GM12873 (cell line): ENCODE measurements around the gene SYN1.

Source experiments
- CTCF ChIP-seq: IDR thresholded peaks from 2 replicates; pipeline ENCODE4 v1.5.1; 2012; ENCODE audit warnings: low read depth, mild to moderate bottlenecking, moderate library complexity, low read length, control low read depth; ENCODE audit not compliant: insufficient read depth; ENCODE audit errors: missing control alignments

The SYN1 gene

GRCh38 chrX:47631676-47632075 is 12.0 kb upstream of the SYN1 start:
- TF ChIP-seq CTCF = no peak

DNA sequence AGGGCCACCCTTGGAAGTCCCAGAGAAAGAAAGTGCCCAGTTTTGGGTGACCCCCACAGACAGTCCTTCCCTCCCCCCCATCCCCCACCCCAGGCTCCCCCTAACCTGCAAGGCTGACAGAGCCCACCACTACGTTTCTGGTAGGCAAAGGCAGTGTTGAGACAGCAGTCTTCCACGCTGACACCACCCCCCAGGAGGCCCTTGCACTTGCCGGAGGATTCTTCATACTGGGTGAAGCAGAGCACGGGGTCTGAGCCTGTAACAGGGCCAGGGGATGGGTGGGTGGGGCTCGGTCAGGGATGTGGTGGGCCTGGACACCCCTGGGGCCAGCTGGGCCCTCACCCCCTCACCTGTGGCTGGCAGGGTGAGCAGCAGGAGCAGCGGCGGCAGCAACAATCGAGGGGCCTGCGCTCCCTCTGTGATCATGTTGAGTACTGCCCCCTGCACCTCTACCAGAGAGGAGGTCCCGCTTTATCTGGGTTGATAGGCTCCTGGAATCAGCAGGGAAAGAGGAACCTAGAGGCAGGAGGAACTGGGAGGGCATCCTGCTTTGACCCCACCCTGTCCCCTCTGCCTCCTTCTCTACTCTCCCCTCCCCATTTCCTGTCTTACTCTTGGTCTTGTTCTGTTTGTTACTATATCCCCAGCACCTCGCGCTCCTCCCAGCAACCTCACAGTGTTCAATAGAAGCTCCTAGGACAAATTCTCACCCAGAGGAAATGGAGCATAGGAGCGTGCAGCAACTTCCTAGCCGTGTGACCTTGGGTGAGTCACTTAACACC is 10.0 kb upstream of the SYN1 start, which contains the start of gene CFP:
Gene CFP (minus strand): TSS at position 512 of the 782 bp plus-strand sequence. CDS start 86 bp downstream, at position 426.
- TF ChIP-seq CTCF = no peak

- peak; percentile 47 for TF ChIP-seq CTCF
Observed at GRCh38 chrX:47628982-47629381, 9.3 kb upstream of the SYN1 start.

- no peak for TF ChIP-seq CTCF
Observed at GRCh38 chrX:47625365-47625764, 5.7 kb upstream of the SYN1 start.

DNA sequence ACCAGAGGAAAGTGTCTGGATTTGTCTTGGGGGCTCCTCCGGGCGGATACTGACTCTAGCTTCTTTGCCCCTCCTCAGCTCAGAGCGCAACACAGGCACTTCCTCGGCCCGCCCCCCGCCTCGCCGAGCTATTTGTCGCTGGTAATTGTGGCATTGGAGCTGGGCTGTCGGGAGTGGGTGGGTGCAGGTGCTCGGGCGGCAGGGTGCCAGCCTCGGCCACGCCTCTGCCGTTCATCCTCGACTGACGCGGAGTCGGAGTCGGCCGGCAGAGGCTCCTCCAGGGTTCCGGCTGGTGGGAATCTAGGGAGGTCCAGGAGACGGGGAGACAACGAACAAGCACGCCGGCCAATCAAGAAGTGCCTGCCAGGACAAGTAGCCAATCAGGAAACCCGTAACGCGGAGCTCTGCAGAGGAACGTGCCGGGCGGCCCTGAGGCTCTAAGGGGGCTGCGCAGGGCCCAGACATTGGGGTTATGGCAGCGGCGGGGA is 3.9 kb upstream of the SYN1 start:
- TF ChIP-seq CTCF = no peak

DNA sequence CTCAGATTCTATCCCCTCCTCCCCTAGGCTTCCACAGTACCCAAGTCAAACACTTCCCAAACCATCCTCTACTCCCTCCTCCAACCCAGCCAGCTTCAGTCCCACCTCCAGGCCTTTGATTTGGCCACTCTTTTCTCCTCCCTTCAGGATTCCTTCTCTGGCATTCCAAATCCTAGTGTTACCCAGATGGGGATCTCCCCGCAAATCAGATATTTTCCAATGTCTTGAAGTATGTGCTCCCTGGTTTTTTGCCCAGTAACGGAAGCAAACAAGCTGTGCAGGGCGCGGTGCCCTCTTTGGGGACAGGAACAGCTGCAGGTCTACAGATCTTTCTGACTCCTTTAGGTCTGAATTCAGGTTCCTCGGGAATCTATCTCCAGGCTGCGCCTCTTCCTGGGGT is 2.2 kb upstream of the SYN1 start:
- TF ChIP-seq CTCF = no peak

DNA sequence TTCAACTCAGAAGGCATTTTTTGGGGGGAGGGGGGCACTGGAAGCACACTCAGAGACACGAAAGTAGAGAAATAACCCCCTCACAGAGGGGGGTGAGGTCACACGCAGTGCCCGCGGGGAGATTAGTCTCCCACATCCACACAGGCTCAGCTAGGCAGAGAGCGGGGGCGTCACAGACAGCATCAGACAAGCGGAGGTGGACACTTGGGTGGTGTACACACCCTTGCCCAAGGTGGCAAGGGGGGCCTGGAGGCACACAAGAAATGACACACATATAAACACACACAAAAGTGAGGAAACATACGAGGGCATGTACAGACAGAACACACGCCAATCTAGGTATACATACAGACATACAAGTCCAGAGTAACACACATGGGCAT is 637 bp upstream of the SYN1 start:
- no peak for TF ChIP-seq CTCF
